ENCODE data around the gene EPS8L2. TPM values are rescaled to one million over a fixed set of nuclear protein-coding genes. Genes with fewer than 3 reads are reported as not detected.

Gene EPS8L2
- polyA plus RNA-seq, 4 donors, result 3.8 to 190 (median 89.3) TPM

DNA sequence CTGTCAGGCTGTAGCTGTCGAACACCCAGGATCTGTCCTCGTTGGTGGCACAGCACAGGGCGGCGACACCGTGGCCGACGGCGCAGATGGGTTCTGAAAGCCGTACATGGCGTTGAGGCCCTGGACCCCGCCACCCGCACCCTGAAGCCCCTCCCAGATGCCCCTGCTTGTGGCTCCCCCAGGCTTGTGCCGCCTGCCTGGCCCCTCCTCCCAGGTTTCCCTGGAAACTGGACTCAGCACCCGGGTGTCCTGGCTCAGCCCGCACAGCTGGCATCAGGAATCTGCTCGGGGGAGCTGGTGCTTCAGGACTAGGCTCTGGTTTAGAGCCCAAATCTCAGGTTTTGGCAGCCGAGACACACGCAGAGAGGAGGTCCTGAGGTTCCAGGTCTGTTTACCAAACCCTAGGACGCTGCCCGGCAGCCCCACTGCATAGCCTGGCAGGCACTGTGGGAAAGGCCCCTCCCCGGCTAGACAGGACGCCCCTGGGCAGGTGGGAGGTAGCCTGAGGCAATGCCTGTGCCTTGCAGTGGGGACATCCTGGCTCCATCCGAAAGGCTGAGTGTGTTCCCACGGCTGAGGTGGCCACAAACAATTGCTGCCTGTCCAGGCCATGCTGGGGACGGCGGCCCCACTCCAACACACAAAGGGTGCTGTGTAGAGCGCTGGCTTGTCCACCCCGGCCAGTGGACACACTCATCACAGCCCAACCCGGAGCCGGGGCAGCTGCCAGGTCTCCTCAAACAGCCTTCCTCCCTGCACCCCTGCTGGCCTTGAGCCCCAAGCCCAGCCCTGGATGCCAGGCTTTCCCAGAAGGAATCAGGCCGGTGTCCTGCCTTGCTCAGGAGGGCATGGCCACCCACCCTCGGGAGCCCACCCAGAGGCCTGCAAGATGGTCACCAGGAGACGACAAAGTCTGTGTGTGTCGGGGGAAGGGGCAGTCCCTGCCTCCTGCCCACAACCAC is 66.7 kb downstream of the EPS8L2 start:
- DNase-seq (ENCODE audit: low read depth in 4 of 4, low spot score in 3 of 4), result no peak

DNA sequence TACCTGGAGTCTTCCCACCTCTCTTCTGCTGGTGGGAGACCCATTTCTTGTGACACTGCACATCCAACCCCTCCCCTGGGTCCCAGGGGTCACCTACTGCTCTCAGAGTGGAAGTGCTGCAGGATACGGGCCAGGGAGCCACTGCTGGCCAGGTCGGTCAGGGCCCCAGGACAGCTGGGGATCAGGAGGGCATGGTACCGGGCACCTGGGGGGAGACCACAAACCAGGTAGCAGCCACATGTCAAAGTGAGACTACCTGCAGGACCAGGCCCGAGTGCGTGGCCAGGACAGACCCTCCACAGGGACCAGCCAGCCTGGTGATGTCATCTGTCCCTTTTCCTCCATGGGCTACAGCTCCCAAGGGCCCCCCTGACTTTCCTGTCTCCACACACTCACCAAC is 67.4 kb downstream of the EPS8L2 start:
- DNase-seq (ENCODE audit: low read depth in 4 of 4, low spot score in 3 of 4), result no peak

DNA sequence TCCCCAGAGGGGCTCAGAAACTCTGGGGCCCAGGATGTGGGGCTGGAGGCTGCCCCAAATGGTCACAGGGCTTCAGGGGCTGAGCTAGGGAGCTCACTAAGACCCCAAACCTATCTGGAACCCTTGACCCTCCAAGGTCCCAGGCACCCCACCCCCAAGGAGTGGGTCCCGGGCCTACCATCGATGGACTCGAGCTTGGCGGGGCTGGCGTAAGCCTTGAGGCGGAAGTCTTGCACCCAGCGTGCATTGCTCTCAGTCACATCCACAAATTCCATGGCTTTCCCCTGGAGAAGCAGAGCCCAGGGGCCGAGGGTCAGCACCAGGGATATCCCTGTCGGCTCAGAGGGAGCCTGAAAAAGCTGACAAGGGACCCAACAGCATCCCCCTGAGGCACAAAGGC is 67.8 kb downstream of the EPS8L2 start:
- no peak for DNase-seq (ENCODE audit: low read depth in 4 of 4, low spot score in 3 of 4)

DNA sequence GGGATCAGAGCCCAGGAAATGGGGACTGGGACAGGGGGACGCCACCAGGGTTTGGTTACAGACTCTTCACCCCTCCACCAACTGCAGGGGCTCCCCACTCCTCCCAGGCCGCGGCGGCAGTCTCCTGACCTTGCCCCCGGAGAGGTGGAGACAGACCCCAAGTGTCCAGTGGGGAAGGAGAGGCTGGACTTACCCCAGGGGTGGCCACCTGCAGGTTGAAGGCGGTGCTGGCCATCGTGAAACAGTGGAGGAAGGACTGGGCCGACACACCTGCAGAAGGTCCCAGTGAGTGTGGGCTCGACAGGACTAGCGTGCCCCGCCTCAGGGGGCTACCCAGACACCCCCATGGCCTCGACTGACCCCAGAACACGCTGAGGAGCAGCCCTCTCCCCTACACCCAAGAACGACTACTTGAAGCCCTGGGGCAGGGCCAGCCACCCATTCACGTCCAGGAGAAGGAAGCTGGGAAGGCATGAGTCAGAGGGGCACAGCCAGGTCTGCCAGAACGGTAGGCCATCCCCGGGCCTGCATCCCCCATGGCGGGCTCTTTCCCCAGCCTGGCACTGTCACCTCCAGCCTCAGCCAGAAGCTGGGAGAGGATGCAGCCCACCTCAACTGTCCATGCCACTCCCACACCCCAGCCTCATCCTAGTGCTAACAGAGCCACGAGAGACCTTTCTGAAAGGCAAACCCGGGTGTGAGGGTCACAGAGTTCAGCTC is 69.0 kb downstream of the EPS8L2 start:
- DNase-seq (ENCODE audit: low read depth in 4 of 4, low spot score in 3 of 4), result no peak

DNA sequence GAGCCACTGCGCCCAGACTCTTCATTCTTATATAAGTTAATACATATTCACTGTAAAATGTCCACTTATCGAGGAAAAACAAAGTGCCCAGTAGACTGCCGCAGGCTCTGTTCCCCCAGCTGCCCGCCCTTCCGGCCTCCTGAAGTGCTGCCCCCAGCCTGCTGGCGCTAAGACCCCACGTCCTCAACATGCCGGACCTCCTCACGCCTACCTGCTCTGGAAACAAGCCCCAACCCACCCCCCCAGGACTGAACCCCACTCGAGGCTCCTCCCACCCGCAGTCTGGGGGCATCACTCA is 70.2 kb downstream of the EPS8L2 start:
- no peak for DNase-seq (ENCODE audit: low read depth in 4 of 4, low spot score in 3 of 4)

DNA sequence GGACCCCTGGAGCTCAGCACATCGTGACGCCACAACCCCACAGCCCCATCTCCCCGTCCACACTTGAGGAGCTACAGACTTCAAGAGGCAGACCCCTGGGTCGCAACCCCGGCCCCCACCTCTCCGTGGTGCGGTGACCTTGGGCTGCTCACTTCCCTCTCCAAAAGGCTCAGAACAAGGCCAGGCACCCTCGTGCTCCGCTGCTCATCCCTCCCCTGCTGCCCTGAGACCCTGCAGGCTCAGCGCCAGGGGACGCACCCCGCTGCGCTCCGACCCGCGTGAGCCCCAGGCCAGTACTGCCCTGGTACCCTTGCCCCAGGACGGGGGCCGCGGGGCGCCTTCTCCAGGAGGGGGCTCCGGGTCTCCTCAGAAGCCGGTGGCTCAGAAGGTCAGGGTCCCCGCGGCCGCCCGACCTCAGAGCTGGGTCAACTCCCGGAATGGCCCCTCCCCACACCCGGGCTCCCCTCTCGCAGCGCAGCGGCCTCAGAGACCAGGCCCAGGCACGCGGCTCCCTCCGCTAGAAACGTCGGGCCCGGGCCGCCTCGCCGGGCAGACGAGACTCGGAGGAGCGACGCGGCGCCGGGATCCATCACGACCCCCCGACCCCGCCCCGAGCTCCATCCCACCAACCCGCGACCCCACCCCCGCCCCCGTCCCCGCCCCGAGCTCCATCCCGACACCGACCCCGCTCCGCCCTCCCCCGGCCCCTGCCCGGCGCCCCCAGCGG is 70.7 kb downstream of the EPS8L2 start:
- DNase-seq (ENCODE audit: low read depth in 4 of 4, low spot score in 3 of 4), result no peak

Other genes with a start within 250 kb of the EPS8L2 start
- 100 to 1,000 TPM in 1 of 4 donors, 10 to 100 TPM in 3; 75.4 to 108 (median 87.4) TPM for gene RNH1, start 199.0 kb upstream of the EPS8L2 start, polyA plus RNA-seq (ENCODE audit: insufficient read length in 4 of 4)
- gene HRAS, start 170.7 kb upstream of the EPS8L2 start, polyA plus RNA-seq (ENCODE audit: insufficient read length in 4 of 4), result 10 to 100 TPM; 30.9 to 55.9 (median 41.2) TPM
- gene LRRC56, start 168.7 kb upstream of the EPS8L2 start, polyA plus RNA-seq (ENCODE audit: insufficient read length in 4 of 4), result 1 to 10 TPM; 1.4 to 6.6 (median 3.2) TPM
- 1 to 10 TPM in 3 of 4 donors, under 1 TPM in 1; 0.75 to 7.5 (median 2.8) TPM for gene LMNTD2, start 145.5 kb upstream of the EPS8L2 start, polyA plus RNA-seq (ENCODE audit: insufficient read length in 4 of 4)
- 10 to 100 TPM in 3 of 4 donors, 1 to 10 TPM in 1; 6.0 to 69.8 (median 35.6) TPM for gene RASSF7, start 145.3 kb upstream of the EPS8L2 start, polyA plus RNA-seq (ENCODE audit: insufficient read length in 4 of 4)
- gene PHRF1, start 129.8 kb upstream of the EPS8L2 start, polyA plus RNA-seq (ENCODE audit: insufficient read length in 4 of 4), result 10 to 100 TPM; 17.5 to 30.4 (median 18.9) TPM
- gene IRF7, start 90.3 kb upstream of the EPS8L2 start, polyA plus RNA-seq (ENCODE audit: insufficient read length in 4 of 4), result 10 to 100 TPM in 1 of 4 donors, 1 to 10 TPM in 3; 4.6 to 14.7 (median 8.5) TPM
- gene CDHR5, start 81.3 kb upstream of the EPS8L2 start, polyA plus RNA-seq (ENCODE audit: insufficient read length in 4 of 4), result 10 to 100 TPM in 3 of 4 donors, 1 to 10 TPM in 1; 2.1 to 50.6 (median 33.0) TPM
- gene SCT, start 79.0 kb upstream of the EPS8L2 start, polyA plus RNA-seq (ENCODE audit: insufficient read length in 4 of 4), result 1 to 10 TPM in 2 of 4 donors, under 1 TPM in 1, not detected in 1; 0.47 to 3.1 (median 1.4) TPM
- 1 to 10 TPM in 3 of 4 donors, under 1 TPM in 1; 0.35 to 5.0 (median 1.6) TPM for gene DRD4, start 69.0 kb upstream of the EPS8L2 start, polyA plus RNA-seq (ENCODE audit: insufficient read length in 4 of 4)
- 10 to 100 TPM; 35.3 to 53.0 (median 45.3) TPM for gene DEAF1, start 11.0 kb upstream of the EPS8L2 start, polyA plus RNA-seq (ENCODE audit: insufficient read length in 4 of 4)
- 10 to 100 TPM; 26.8 to 59.8 (median 37.1) TPM for gene TMEM80, start 10.4 kb upstream of the EPS8L2 start, polyA plus RNA-seq (ENCODE audit: insufficient read length in 4 of 4)
- 100 to 1,000 TPM in 3 of 4 donors, 10 to 100 TPM in 1; 97.0 to 148 (median 132) TPM for gene TALDO1, start 41.2 kb downstream of the EPS8L2 start, polyA plus RNA-seq (ENCODE audit: insufficient read length in 4 of 4)
- gene GATD1, start 71.3 kb downstream of the EPS8L2 start, polyA plus RNA-seq (ENCODE audit: insufficient read length in 4 of 4), result 100 to 1,000 TPM in 1 of 4 donors, 10 to 100 TPM in 3; 48.2 to 109 (median 59.7) TPM
- gene CEND1, start 83.9 kb downstream of the EPS8L2 start, polyA plus RNA-seq (ENCODE audit: insufficient read length in 4 of 4), result 1 to 10 TPM in 1 of 4 donors, under 1 TPM in 3; 0.49 to 1.5 (median 0.59) TPM
- gene SLC25A22, start 92.0 kb downstream of the EPS8L2 start, polyA plus RNA-seq (ENCODE audit: insufficient read length in 4 of 4), result 10 to 100 TPM; 12.3 to 22.0 (median 14.1) TPM
- 10 to 100 TPM in 1 of 4 donors, 1 to 10 TPM in 3; 8.1 to 17.2 (median 8.6) TPM for gene PIDD1, start 99.0 kb downstream of the EPS8L2 start, polyA plus RNA-seq (ENCODE audit: insufficient read length in 4 of 4)
- gene RPLP2, start 103.7 kb downstream of the EPS8L2 start, polyA plus RNA-seq (ENCODE audit: insufficient read length in 4 of 4), result 1,000 to 10,000 TPM in 2 of 4 donors, 100 to 1,000 TPM in 2; 912 to 1,248 (median 1,002) TPM
- 10 to 100 TPM; 30.5 to 92.4 (median 44.1) TPM for gene PNPLA2, start 112.7 kb downstream of the EPS8L2 start, polyA plus RNA-seq (ENCODE audit: insufficient read length in 4 of 4)
- 10 to 100 TPM in 3 of 4 donors, 1 to 10 TPM in 1; 3.6 to 20.3 (median 11.3) TPM for gene CRACR2B, start 121.7 kb downstream of the EPS8L2 start, polyA plus RNA-seq (ENCODE audit: insufficient read length in 4 of 4)
- gene CD151, start 126.7 kb downstream of the EPS8L2 start, polyA plus RNA-seq (ENCODE audit: insufficient read length in 4 of 4), result 100 to 1,000 TPM; 124 to 228 (median 174) TPM
- gene POLR2L, start 136.3 kb downstream of the EPS8L2 start, polyA plus RNA-seq (ENCODE audit: insufficient read length in 4 of 4), result 100 to 1,000 TPM in 1 of 4 donors, 10 to 100 TPM in 3; 75.4 to 128 (median 87.2) TPM
- gene TSPAN4, start 136.6 kb downstream of the EPS8L2 start, polyA plus RNA-seq (ENCODE audit: insufficient read length in 4 of 4), result 100 to 1,000 TPM in 1 of 4 donors, 10 to 100 TPM in 3; 57.4 to 142 (median 71.4) TPM
- 100 to 1,000 TPM; 100 to 123 (median 106) TPM for gene CHID1, start 204.6 kb downstream of the EPS8L2 start, polyA plus RNA-seq (ENCODE audit: insufficient read length in 4 of 4)
- gene AP2A2, start 219.6 kb downstream of the EPS8L2 start, polyA plus RNA-seq (ENCODE audit: insufficient read length in 4 of 4), result 100 to 1,000 TPM in 3 of 4 donors, 10 to 100 TPM in 1; 65.5 to 128 (median 107) TPM

Measured in left renal pelvis (tissue), 4 donors.